HEK293 (cell line): Measurements from ENCODE around the gene MRPS18A.

ENCODE experiments used
- CTCF ChIA-PET: fragments of 350-600 bp; formaldehyde crosslinking; extraction: SDS; loops from one replicate; lab custom pipeline; 2021; ENCODE audit warnings: antibody characterized with exemption; lab: Yijun Ruan, JAX
- POLR2A ChIA-PET: fragments of 300-600 bp; formaldehyde crosslinking; extraction: SDS; loops from one replicate; lab custom pipeline; 2020; ENCODE audit warnings: antibody characterized with exemption, inconsistent platforms; lab: Yijun Ruan, JAX
- H3K27ac ChIP-seq: fragments of 200-500 bp; sonication (Bioruptor generic); 2 replicates; pipeline ENCODE4 v1.5.1; 2014; ENCODE audit warnings: low read depth, low read length, control low read depth, inconsistent platforms; ENCODE audit errors: extremely low read depth
- H3K36me3 ChIP-seq, 2 experiments: fragments of 200-500 bp in 1 of 2; sonication (Bioruptor generic) in 1 of 2; 1 replicate in 1 of 2; 2 replicates in 1 of 2; pipeline ENCODE4 v1.5.1; 2014 to 2017; ENCODE audit warnings: inconsistent platforms in 2 of 2, low read length in 2 of 2; ENCODE audit not compliant: control insufficient read depth in 2 of 2, insufficient read depth in 1 of 2
- H3K4me1 ChIP-seq: fragments of 200-500 bp; sonication (Bioruptor generic); 2 replicates; pipeline ENCODE4 v1.5.1; 2014; ENCODE audit warnings: mild to moderate bottlenecking, low read length, inconsistent platforms; ENCODE audit not compliant: control insufficient read depth, insufficient read depth
- H3K4me3 ChIP-seq: 2 replicates; pipeline ENCODE4 v1.5.1; 2011; ENCODE audit warnings: low read depth, mild to moderate bottlenecking, control low read depth, low read length, moderate library complexity
- H3K9me3 ChIP-seq: fragments of 200-500 bp; sonication (Bioruptor generic); 2 replicates; pipeline ENCODE4 v1.5.1; 2014; ENCODE audit warnings: low read depth, low read length, inconsistent platforms; ENCODE audit not compliant: control insufficient read depth, insufficient read depth
- BCL11B ChIP-seq: fragments of 450-650 bp; formaldehyde crosslinking; IDR thresholded peaks from 2 replicates; pipeline ENCODE4 v1.5.1; 2016; ENCODE audit warnings: low read depth, missing biosample characterization, missing genetic modification characterization
- EGR2 ChIP-seq: fragments of 450-650 bp; formaldehyde crosslinking; IDR thresholded peaks from 2 replicates; pipeline ENCODE4 v1.5.1; 2016; ENCODE audit warnings: low read depth, missing biosample characterization, missing genetic modification characterization
- MEIS1 ChIP-seq: sonication (generic); formaldehyde crosslinking; IDR thresholded peaks from 2 replicates; pipeline ENCODE4 v1.8.1; 2022; ENCODE audit warnings: missing genetic modification reagents, mild to moderate bottlenecking, borderline replicate concordance
- REPIN1 ChIP-seq: fragments of 450-650 bp; formaldehyde crosslinking; IDR thresholded peaks from 2 replicates; pipeline ENCODE4 v1.5.1; 2017; ENCODE audit warnings: missing biosample characterization, missing genetic modification characterization, low read depth
- SP2 ChIP-seq: fragments of 450-650 bp; formaldehyde crosslinking; IDR thresholded peaks from 2 replicates; pipeline ENCODE4 v1.5.1; 2016; ENCODE audit warnings: missing biosample characterization, missing genetic modification characterization
- TRIM28 ChIP-seq: IDR thresholded peaks from 2 replicates; pipeline ENCODE4 v1.6.1; 2011; ENCODE audit warnings: low read length, control low read depth, borderline replicate concordance
- ZBTB6 ChIP-seq: fragments of 450-650 bp; formaldehyde crosslinking; IDR thresholded peaks from 2 replicates; pipeline ENCODE4 v1.5.1; 2017; ENCODE audit warnings: missing biosample characterization, missing genetic modification characterization
- ZNF138 ChIP-seq: fragments of 450-650 bp; formaldehyde crosslinking; IDR thresholded peaks from 2 replicates; pipeline ENCODE4 v1.5.1; 2016; ENCODE audit warnings: missing biosample characterization, missing genetic modification characterization, borderline replicate concordance
- ZNF169 ChIP-seq: fragments of 450-650 bp; formaldehyde crosslinking; IDR thresholded peaks from 2 replicates; pipeline ENCODE4 v1.5.1; 2016; ENCODE audit warnings: missing biosample characterization, missing genetic modification characterization
- ZNF248 ChIP-seq: fragments of 450-650 bp; formaldehyde crosslinking; IDR thresholded peaks from 2 replicates; pipeline ENCODE4 v1.5.1; 2017; ENCODE audit warnings: missing biosample characterization, missing genetic modification characterization
- ZNF280D ChIP-seq: fragments of 450-650 bp; formaldehyde crosslinking; IDR thresholded peaks from 2 replicates; pipeline ENCODE4 v1.5.1; 2016; ENCODE audit warnings: missing biosample characterization, missing genetic modification characterization
- ZNF302 ChIP-seq: fragments of 450-650 bp; formaldehyde crosslinking; IDR thresholded peaks from 2 replicates; pipeline ENCODE4 v1.5.1; 2016; ENCODE audit warnings: missing biosample characterization, missing genetic modification characterization, low read depth
- ZNF324 ChIP-seq: fragments of 450-650 bp; formaldehyde crosslinking; IDR thresholded peaks from 2 replicates; pipeline ENCODE4 v1.5.1; 2016; ENCODE audit warnings: missing biosample characterization, missing genetic modification characterization
- ZNF362 ChIP-seq: fragments of 450-650 bp; formaldehyde crosslinking; IDR thresholded peaks from 2 replicates; pipeline ENCODE4 v1.5.1; 2016; ENCODE audit warnings: missing biosample characterization, missing genetic modification characterization
- ZNF366 ChIP-seq: fragments of 450-650 bp; formaldehyde crosslinking; conservative IDR thresholded peaks from 2 replicates; pipeline ENCODE4 v1.5.1; 2016; ENCODE audit warnings: missing biosample characterization, missing genetic modification characterization
- ZNF37A ChIP-seq: fragments of 450-650 bp; IDR thresholded peaks from 2 replicates; pipeline ENCODE4 v1.5.1; 2018; ENCODE audit warnings: missing biosample characterization, missing genetic modification characterization
- ZNF394 ChIP-seq: fragments of 450-650 bp; formaldehyde crosslinking; IDR thresholded peaks from 2 replicates; pipeline ENCODE4 v1.5.1; 2016; ENCODE audit warnings: missing biosample characterization, missing genetic modification characterization, mild to moderate bottlenecking, moderate library complexity, borderline replicate concordance
- ZNF664 ChIP-seq: fragments of 450-650 bp; formaldehyde crosslinking; IDR thresholded peaks from 2 replicates; pipeline ENCODE4 v1.5.1; 2016; ENCODE audit warnings: missing biosample characterization, missing genetic modification characterization
- ZNF837 ChIP-seq: fragments of 450-650 bp; formaldehyde crosslinking; IDR thresholded peaks from 2 replicates; pipeline ENCODE4 v1.5.1; 2016; ENCODE audit warnings: missing biosample characterization, missing genetic modification characterization
- ZSCAN23 ChIP-seq: fragments of 450-650 bp; formaldehyde crosslinking; IDR thresholded peaks from 2 replicates; pipeline ENCODE4 v1.5.1; 2016; ENCODE audit warnings: missing biosample characterization, missing genetic modification characterization
- ZSCAN30 ChIP-seq: fragments of 450-650 bp; IDR thresholded peaks from 2 replicates; pipeline ENCODE4 v1.5.1; 2018; ENCODE audit warnings: missing biosample characterization, mild to moderate bottlenecking, missing genetic modification characterization, moderate library complexity
- ZSCAN5A ChIP-seq: fragments of 450-650 bp; formaldehyde crosslinking; IDR thresholded peaks from 2 replicates; pipeline ENCODE4 v1.5.1; 2016; ENCODE audit warnings: missing biosample characterization, missing genetic modification characterization

MRPS18A gene

GRCh38 chr6:43676962-43677606 is 10.5 kb downstream of the MRPS18A start:
- POLR2A ChIA-PET: interaction anchor here (1.7 kb wide), 1 partner anchor 26 kb away, joined by 4 read pairs; no protein-coding TSS in a partner anchor
- CTCF ChIA-PET: interaction anchor here (0.9 to 2.9 kb wide), 2 partner anchors 9 to 11 kb away, joined by 4 to 11 read pairs; partner anchors contain the start of gene MRPS18A
- TF ChIP-seq SP2: no peak
- no peak for TF ChIP-seq ZNF837
- no peak for TF ChIP-seq ZSCAN5A
- no peak for TF ChIP-seq TRIM28
- no peak for TF ChIP-seq ZNF280D
- TF ChIP-seq REPIN1: no peak
- no peak for TF ChIP-seq ZSCAN30 (tag by site-specific recombination)
- no peak for TF ChIP-seq ZNF324 (tag by site-specific recombination)
- TF ChIP-seq ZSCAN23 (tag by site-specific recombination): no peak
- no peak for TF ChIP-seq BCL11B
- no peak for TF ChIP-seq ZNF302
- TF ChIP-seq ZNF248: no peak
- no peak for TF ChIP-seq ZBTB6 (tag by site-specific recombination)
- TF ChIP-seq EGR2 (tag by site-specific recombination): no peak
- TF ChIP-seq ZNF37A (tag by site-specific recombination): no peak
- Histone ChIP-seq H3K36me3 (peaks cover 16 to 100% of the 10 kb centered on the region in 2 experiments), H3K27ac (no peak overlapping the region), H3K4me3 (no peak overlapping the region), H3K9me3 (no peaks in the 10 kb centered on the region), H3K4me1 (no peaks in the 10 kb centered on the region)

GRCh38 chr6:43674921-43675320 is 12.7 kb downstream of the MRPS18A start:
- Histone ChIP-seq H3K27ac (no peak overlapping the region), H3K36me3 (peaks cover 11 to 96% of the 10 kb centered on the region in 2 experiments), H3K4me3 (no peak overlapping the region)
- ChIA-PET CTCF (no interaction called here), POLR2A (interaction anchor here (0.6 to 1.3 kb wide), 2 partner anchors 8 to 95 kb away, joined by 3 to 4 read pairs; partner anchors contain the start of gene VEGFA)
- TF ChIP-seq ZNF362 (tag by site-specific recombination) (no peak), MEIS1 (CRISPR knock-in tag) (no peak), ZNF138 (tag by site-specific recombination) (no peak), ZNF366 (tag by site-specific recombination) (no peak), ZNF302 (no peak), ZNF664 (tag by site-specific recombination) (no peak), ZBTB6 (tag by site-specific recombination) (no peak), ZNF394 (tag by site-specific recombination) (no peak), ZNF169 (tag by site-specific recombination) (no peak)
- TF ChIP-seq, all 188 proteins: peak for 0
- no peaks in the 10 kb centered on the region for H3K9me3 ChIP-seq
- no peaks in the 10 kb centered on the region; the same call in 1 of the 2 replicates for H3K4me1 ChIP-seq
